ENCODE measurements around the gene PDE5A. TPM values are rescaled to one million over a fixed set of nuclear protein-coding genes. Genes with fewer than 3 reads are reported as not detected.

Gene PDE5A
- total and polyA plus RNA-seq, 10 of the 15 experiments (the other 5 are each of a cell fraction or from before 2014, with no cell fraction given), result under 0.01 to 3.9 (median 0.26) TPM; not detected in 1

DNA sequence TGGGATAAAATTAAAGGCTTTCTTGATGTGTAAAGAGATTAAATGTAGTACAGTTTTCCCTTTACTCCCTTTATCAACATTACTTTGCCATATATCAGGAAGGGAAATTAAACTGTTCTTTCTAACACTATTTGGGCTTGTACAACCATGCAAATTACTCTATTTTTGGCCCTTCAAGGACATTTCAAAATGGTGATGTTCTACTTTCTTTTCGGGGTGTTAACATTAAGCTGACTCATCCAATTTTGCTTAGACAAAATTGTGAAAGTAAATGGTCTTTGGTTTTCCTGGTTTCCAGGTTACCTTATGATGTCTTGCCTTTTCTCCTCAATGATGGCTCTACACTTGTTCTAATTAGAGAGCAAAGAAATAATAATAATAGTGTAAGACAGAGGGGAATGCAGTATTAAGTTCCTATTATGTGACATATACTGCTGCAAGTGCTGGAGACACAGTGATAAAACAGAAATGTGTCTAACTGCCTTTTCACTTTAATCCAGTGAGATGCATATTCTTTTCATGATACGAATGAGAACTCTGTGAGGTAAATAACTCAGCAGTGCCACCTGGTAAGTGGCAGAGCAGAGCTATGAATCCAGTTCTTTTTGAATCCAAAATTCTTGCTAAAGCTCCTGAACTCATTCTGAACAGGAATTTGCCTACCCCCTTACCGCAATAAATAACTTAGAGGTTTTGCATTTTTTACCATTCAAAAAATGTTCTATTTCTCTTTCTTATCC lies 35.7 kb upstream of the PDE5A start:
- peak overlapping the region; percentile 68 for H2AFZ ChIP-seq (ENCODE audit: control insufficient read depth, low read depth, low read length)
- no peaks in the 10 kb centered on the region for H3K79me2 ChIP-seq (ENCODE audit: control insufficient read depth, insufficient read depth, low read length)
- ATAC-seq (peak; percentile 48), DNase-seq (ENCODE audit: low read depth, low spot score) (no peak), FAIRE-seq (peak; percentile 75)
- no peaks in the 10 kb centered on the region for H3K9me3 ChIP-seq (replicated peaks; ENCODE audit: control insufficient read depth, insufficient read depth, low read length)
- no TSS peak for BruUV-seq (replicated peaks)
- CTCF ChIA-PET, result interaction anchor here (0.6 to 1.7 kb wide), 3 partner anchors 11 to 125 kb away, joined by 3 to 7 read pairs (median 3); partner anchors contain the start of gene PDE5A
- RAD21 ChIA-PET (ENCODE audit: unreplicated experiment), result interaction anchor here (1.0 to 1.6 kb wide), 2 partner anchors 27 to 36 kb away, joined by 3 to 7 read pairs; partner anchors contain the start of gene PDE5A
- H3K4me2 ChIP-seq (ENCODE audit: control insufficient read depth, insufficient read depth), result peak overlapping the region; percentile 56
- intact Hi-C loops (cut with micrococcal nuclease; ENCODE audit: unreplicated experiment), result no loop called here
- peaks cover 3% of the 10 kb centered on the region; the same call in 1 of the 2 replicates for H3K4me1 ChIP-seq (ENCODE audit: control insufficient read depth, insufficient read depth, low read length)
- no peaks in the 10 kb centered on the region for H3K27me3 ChIP-seq (replicated peaks in 1 of 2; ENCODE audit: control insufficient read depth in 2 of 2, insufficient read depth in 2 of 2, low read length in 1 of 2)
- H3K27ac ChIP-seq (ENCODE audit: control insufficient read depth, insufficient read depth), result peak overlapping the region; percentile 55
- TF ChIP-seq MEF2B (IDR thresholded peaks at IDR 0.05; ENCODE audit: partially characterized antibody, poor library complexity, severe bottlenecking) (peak; percentile 27), MEF2A (IDR thresholded peaks at IDR 0.05; ENCODE audit: insufficient read depth, low read depth, low read length) (0 out of 2 replicates have a peak, but pooled peaks have one; percentile 51)
- TF ChIP-seq, protein P1, sequence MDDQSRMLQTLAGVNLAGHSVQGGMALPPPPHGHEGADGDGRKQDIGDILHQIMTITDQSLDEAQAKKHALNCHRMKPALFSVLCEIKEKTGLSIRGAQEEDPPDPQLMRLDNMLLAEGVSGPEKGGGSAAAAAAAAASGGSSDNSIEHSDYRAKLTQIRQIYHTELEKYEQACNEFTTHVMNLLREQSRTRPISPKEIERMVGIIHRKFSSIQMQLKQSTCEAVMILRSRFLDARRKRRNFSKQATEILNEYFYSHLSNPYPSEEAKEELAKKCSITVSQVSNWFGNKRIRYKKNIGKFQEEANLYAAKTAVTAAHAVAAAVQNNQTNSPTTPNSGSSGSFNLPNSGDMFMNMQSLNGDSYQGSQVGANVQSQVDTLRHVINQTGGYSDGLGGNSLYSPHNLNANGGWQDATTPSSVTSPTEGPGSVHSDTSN (IDR thresholded peaks at IDR 0.05; ENCODE audit: insufficient replicate concordance, low read depth, low read length), result no peak
- TF ChIP-seq, protein P2, sequence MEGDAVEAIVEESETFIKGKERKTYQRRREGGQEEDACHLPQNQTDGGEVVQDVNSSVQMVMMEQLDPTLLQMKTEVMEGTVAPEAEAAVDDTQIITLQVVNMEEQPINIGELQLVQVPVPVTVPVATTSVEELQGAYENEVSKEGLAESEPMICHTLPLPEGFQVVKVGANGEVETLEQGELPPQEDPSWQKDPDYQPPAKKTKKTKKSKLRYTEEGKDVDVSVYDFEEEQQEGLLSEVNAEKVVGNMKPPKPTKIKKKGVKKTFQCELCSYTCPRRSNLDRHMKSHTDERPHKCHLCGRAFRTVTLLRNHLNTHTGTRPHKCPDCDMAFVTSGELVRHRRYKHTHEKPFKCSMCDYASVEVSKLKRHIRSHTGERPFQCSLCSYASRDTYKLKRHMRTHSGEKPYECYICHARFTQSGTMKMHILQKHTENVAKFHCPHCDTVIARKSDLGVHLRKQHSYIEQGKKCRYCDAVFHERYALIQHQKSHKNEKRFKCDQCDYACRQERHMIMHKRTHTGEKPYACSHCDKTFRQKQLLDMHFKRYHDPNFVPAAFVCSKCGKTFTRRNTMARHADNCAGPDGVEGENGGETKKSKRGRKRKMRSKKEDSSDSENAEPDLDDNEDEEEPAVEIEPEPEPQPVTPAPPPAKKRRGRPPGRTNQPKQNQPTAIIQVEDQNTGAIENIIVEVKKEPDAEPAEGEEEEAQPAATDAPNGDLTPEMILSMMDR (IDR thresholded peaks at IDR 0.05 in 2 of 3, conservative IDR thresholded peaks at IDR 0.05 in 1 of 3; ENCODE audit: control insufficient read depth in 2 of 3, extremely low read depth in 1 of 3, insufficient read depth in 1 of 3, low read depth in 3 of 3, low read length in 3 of 3), result 0 out of 6 replicates have a peak, but pooled peaks of 1 of the 3 experiments have one; percentile 8
- in situ Hi-C loops (cut with MboI), result no loop called here
- H3K4me3 ChIP-seq, result peak overlapping the region; percentile 38
- no peak overlapping the region; the same call in 1 of the 2 replicates for H3K9ac ChIP-seq (ENCODE audit: control insufficient read depth, insufficient read depth, low read length)
- no peaks in the 10 kb centered on the region for H4K20me1 ChIP-seq (ENCODE audit: control insufficient read depth, insufficient read depth)
- SMC1A ChIA-PET (ENCODE audit: uncharacterized antibody, unreplicated experiment), result interaction anchor here (0.7 to 1.5 kb wide), 8 partner anchors 7 to 584 kb away, joined by 3 to 8 read pairs (median 4); no protein-coding TSS in a partner anchor
- POLR2A ChIA-PET, result interaction anchor here (1.2 kb wide), 1 partner anchor 28 kb away, joined by 3 read pairs; no protein-coding TSS in a partner anchor
- H3K36me3 ChIP-seq (ENCODE audit: control insufficient read depth in 2 of 2, insufficient read depth in 2 of 2, low read length in 1 of 2), result no peaks in the 10 kb centered on the region
- WGBS (ENCODE audit: insufficient coverage, insufficient replicate concordance, low lambda C conversion rate, missing lambda C conversion rate), result 29% methylated on average over 3 of the region's 3 CpGs

Measured in GM12878 (cell line).